OCI-LY1 (cell line): Measurements from ENCODE around the gene LDLRAD4.

Experiments
- EZH2 ChIP-seq: fragments of 200-600 bp; sonication (generic), shearing (Covaris generic); IDR thresholded peaks from 2 replicates; pipeline ENCODE4 v1.8.0; 2017; ENCODE audit warnings: borderline replicate concordance, mixed run types, mild to moderate bottlenecking, antibody characterized with exemption, low read length, moderate library complexity, mixed read lengths
- TF ChIP-seq, protein P1 (sequence below): fragments of 200-600 bp; sonication (generic), shearing (Covaris generic); IDR thresholded peaks from 2 replicates; pipeline ENCODE4 v1.5.1; 2017; ENCODE audit warnings: mild to moderate bottlenecking, antibody characterized with exemption, low read length, moderate library complexity, mixed read lengths

DNA sequence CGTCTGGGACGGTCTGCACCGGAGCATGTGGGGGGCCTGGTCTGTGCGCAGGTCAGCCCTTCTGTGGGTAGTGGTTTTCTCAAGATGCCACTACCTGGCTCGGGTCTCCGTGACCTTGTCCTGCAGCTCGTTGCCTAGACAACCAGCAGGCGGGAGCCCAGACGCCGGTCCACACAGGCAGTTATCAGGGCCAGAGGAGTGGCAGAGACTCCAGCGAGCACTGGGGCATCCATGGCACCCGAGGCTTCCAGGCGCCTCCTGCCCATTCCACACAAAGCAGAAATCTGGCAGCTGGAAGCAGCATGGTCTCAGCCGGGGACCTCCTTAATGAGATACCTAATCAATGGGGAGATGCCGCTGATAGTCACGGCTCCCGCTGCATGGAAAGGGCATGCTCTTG lies 351.7 kb downstream of the LDLRAD4 start:
- TF ChIP-seq, protein P1, sequence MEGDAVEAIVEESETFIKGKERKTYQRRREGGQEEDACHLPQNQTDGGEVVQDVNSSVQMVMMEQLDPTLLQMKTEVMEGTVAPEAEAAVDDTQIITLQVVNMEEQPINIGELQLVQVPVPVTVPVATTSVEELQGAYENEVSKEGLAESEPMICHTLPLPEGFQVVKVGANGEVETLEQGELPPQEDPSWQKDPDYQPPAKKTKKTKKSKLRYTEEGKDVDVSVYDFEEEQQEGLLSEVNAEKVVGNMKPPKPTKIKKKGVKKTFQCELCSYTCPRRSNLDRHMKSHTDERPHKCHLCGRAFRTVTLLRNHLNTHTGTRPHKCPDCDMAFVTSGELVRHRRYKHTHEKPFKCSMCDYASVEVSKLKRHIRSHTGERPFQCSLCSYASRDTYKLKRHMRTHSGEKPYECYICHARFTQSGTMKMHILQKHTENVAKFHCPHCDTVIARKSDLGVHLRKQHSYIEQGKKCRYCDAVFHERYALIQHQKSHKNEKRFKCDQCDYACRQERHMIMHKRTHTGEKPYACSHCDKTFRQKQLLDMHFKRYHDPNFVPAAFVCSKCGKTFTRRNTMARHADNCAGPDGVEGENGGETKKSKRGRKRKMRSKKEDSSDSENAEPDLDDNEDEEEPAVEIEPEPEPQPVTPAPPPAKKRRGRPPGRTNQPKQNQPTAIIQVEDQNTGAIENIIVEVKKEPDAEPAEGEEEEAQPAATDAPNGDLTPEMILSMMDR = no peak
- TF ChIP-seq EZH2 = no peak
